ENCODE data around the gene PFKP. TPM values are rescaled to one million over a fixed set of nuclear protein-coding genes. Genes with fewer than 3 reads are reported as not detected.
"Not testable (repeated sequence)": the region's sequence is repeated elsewhere in the genome, so short reads cannot be mapped to it uniquely, and the experiment has no call there.

PFKP gene
- total RNA-seq, 4 donors from 2014 or later = 54.9 to 79.3 (median 65.5) TPM

DNA sequence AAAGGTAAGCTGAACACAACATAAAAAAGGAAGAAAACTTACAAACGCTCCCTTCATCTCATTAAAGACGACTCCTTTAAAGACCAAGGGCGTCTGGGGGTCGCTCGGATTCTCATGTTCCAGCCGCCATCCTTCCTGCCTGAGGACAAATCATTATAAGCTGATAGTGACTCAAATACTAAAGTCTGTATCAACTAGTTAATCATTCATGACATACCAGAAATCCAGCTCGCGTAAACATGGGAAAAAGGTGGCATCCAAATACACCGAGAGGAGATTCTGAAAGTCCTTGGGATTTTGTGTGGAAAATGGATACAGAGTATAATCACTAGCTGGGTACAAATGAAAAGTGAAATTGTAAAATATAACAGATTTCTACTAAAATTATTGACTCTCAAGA, 97.8 kb downstream of the PFKP start:
- intact Hi-C loops (cut with DNase I; ENCODE audit: low total_unique reads) = no loop called here
- 92 to 93% methylated on average over 9 of the region's 9 CpGs for WGBS, 2 donors
- TF ChIP-seq, protein P1, sequence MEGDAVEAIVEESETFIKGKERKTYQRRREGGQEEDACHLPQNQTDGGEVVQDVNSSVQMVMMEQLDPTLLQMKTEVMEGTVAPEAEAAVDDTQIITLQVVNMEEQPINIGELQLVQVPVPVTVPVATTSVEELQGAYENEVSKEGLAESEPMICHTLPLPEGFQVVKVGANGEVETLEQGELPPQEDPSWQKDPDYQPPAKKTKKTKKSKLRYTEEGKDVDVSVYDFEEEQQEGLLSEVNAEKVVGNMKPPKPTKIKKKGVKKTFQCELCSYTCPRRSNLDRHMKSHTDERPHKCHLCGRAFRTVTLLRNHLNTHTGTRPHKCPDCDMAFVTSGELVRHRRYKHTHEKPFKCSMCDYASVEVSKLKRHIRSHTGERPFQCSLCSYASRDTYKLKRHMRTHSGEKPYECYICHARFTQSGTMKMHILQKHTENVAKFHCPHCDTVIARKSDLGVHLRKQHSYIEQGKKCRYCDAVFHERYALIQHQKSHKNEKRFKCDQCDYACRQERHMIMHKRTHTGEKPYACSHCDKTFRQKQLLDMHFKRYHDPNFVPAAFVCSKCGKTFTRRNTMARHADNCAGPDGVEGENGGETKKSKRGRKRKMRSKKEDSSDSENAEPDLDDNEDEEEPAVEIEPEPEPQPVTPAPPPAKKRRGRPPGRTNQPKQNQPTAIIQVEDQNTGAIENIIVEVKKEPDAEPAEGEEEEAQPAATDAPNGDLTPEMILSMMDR (IDR thresholded peaks at IDR 0.05) = no peak
- no peak for TF ChIP-seq POLR2A (IDR thresholded peaks at IDR 0.05)
- H3K4me3 ChIP-seq (ENCODE audit: low read depth, poor library complexity, severe bottlenecking) = no peak overlapping the region
- DNase-seq (ENCODE audit: low spot score in 2 of 2) = no peak

DNA sequence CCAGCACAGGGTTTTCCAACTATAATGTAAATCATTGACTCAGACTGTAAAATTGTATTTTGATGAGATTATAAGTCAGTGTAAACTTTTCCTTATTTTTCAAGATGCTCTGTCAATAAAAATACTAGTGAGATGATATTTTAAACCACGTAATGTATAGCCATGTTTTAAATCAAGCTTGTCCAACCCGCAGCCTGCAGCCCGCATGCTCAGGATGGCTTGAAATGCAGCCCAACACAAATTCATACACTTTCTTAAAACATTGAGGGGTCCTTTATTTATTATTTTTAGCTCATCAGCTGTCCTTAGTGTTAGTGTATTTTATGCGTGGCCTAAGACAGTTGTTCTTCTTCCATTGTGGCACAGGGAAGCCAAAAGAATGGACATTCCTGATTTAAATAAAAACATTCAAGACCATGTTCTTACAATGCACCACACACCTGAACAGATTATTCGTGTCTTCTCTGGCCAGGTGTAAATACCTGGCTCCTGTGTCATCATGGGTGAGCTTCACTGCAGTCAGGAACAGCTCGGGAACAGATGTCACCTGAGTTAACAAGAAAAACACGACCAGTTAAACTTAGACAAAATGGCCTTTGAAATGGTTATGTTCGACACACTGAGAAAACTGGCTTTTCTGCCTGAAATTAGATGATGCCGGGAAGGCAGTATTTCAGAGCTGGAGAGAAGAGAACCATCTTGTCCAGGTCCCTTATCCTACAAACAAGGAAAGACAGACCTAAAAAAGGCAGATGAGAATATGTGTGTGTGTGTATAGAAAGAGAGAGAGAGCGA, 99.3 kb downstream of the PFKP start:
- WGBS, 2 donors = 87 to 93% methylated on average over 10 of the region's 10 CpGs
- intact Hi-C loops (cut with DNase I; ENCODE audit: low total_unique reads) = no loop called here
- DNase-seq (ENCODE audit: low spot score in 2 of 2) = peak in 1 of 2 donors; percentile 26
- no peak for TF ChIP-seq POLR2A (IDR thresholded peaks at IDR 0.05)
- TF ChIP-seq, protein P1 (IDR thresholded peaks at IDR 0.05) = no peak
- no peak overlapping the region for H3K4me3 ChIP-seq (ENCODE audit: low read depth, poor library complexity, severe bottlenecking)

DNA sequence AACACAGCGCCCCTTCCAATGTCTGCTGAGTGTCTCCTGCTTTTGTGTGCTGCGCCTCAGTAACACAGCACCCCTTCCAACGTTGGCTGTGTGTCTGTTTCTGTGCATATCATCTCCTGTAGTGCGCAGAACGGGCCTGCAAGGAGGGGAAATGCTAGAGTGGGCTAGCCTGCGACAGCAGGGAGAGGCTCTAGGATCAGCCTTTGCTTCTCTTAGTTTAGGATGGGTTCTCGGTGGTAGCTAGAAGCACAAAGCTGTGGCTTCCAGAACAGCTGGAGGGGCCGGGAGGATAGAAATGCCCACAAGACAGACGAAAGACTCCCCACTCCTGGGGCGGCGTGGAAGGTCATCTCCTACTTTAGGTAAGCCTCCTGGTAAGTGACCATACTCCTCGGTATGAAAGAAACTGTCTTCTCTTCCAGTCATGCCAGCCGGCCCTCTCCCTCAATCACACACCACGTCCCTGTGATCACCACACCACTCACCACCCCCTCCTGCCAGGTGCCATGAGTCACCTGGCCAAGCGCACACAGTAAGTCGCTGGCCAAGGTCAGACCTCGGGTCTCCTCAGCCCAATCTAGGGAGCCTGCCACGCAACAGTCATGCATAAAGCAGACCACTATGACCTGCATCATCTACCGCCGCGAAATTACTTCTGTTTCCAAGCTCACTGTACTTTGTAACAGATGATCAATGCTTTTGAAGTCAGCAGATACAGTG, 100.4 kb downstream of the PFKP start:
- DNase-seq (ENCODE audit: low spot score in 2 of 2) = peak in 1 of 2 donors; percentile 67
- TF ChIP-seq, protein P1 (IDR thresholded peaks at IDR 0.05) = no peak
- TF ChIP-seq POLR2A (IDR thresholded peaks at IDR 0.05) = no peak
- no peak overlapping the region for H3K4me3 ChIP-seq (ENCODE audit: low read depth, poor library complexity, severe bottlenecking)
- WGBS, 2 donors = 92 to 98% methylated on average over 21 of the region's 21 CpGs
- intact Hi-C loops (cut with DNase I; ENCODE audit: low total_unique reads) = no loop called here

DNA sequence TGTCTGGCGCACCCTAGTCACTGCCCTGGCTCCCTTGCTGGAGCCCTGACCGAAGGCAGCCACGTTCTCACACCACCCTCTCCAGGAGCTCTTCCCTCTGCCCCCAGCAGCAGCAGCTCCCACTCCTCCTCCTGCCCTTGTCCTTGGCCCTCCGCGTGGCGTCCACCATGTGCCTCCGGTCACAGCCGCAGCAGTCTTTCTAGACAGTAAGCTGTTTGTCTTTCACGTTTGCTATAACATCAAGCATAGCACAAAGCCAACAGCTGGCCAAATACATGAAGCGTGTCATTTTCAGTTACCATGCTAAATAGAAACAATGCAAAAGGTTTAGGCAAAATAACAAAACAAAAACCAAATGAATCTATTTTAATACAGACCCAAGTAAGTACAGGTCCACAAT, 101.9 kb downstream of the PFKP start:
- WGBS, 2 donors = 90 to 91% methylated on average over 10 of the region's 10 CpGs
- TF ChIP-seq, protein P1 (IDR thresholded peaks at IDR 0.05) = no peak
- TF ChIP-seq POLR2A (IDR thresholded peaks at IDR 0.05) = no peak
- intact Hi-C loops (cut with DNase I; ENCODE audit: low total_unique reads) = no loop called here
- DNase-seq (ENCODE audit: low spot score in 2 of 2) = peak in 1 of 2 donors; percentile 45
- H3K4me3 ChIP-seq (ENCODE audit: low read depth, poor library complexity, severe bottlenecking) = no peak overlapping the region

DNA sequence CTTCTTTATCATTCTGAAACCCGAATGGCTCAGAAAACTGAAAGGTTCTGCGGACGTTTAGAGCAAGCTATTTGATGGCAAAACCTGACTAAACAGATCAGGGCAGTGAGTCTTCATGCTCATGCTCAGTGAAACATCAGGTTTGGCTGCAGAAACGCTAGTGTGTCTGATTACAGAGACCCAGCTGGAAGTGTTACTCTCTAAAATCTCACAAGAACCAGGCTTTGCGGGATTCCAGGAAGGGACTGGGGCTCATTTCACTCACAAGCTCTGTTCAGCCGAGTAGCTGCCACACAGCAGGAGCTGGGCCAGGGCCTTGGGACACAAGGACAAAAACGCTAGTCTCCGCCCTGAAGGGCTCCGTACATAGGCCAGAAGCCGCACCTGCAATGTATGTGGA, 102.3 kb downstream of the PFKP start:
- intact Hi-C loops (cut with DNase I; ENCODE audit: low total_unique reads) = no loop called here
- 84 to 87% methylated on average over 10 of the region's 10 CpGs for WGBS, 2 donors
- peak in 1 of 2 donors; percentile 65 for DNase-seq (ENCODE audit: low spot score in 2 of 2)
- no peak for TF ChIP-seq POLR2A (IDR thresholded peaks at IDR 0.05)
- TF ChIP-seq, protein P1 (IDR thresholded peaks at IDR 0.05) = no peak
- no peak overlapping the region for H3K4me3 ChIP-seq (ENCODE audit: low read depth, poor library complexity, severe bottlenecking)

DNA sequence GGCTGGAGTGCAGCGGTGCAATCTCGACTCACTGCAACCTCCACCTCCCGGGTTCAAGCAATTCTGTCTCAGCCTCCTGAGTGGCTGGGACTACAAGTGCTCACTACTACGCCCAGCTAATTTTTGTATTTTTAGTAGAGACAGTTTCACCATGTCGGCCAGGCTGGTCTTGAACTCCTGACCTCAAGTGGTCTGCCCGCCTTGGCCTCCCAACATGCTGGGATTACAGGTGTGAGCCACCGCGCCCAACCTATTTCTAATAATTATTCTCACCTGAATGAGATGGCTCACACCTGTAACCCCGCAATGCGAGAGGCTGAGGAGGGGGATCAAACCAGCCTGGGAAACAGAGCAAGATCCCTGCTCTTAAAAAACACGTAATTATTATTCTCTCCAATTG, 104.1 kb downstream of the PFKP start:
- WGBS, 2 donors = 89 to 90% methylated on average over 11 of the region's 11 CpGs
- H3K4me3 ChIP-seq (ENCODE audit: low read depth, poor library complexity, severe bottlenecking); intact Hi-C loops (cut with DNase I; ENCODE audit: low total_unique reads): not testable (repeated sequence)
- peak in 1 of 2 donors; percentile 83 for DNase-seq (ENCODE audit: low spot score in 2 of 2)

Measured in lower leg skin (tissue), 4 donors.